GM19463 (cell line): ENCODE data around the gene KBTBD3.
"Not testable (repeated sequence)": the region's sequence is repeated elsewhere in the genome, so short reads cannot be mapped to it uniquely, and the experiment has no call there.

Experiments
- ATAC-seq: cut with Tn5 transposase; IDR thresholded peaks from one replicate; pipeline ENCODE4 v1.9.1; 2021; ENCODE audit warnings: mild to moderate bottlenecking, moderate library complexity; ENCODE audit not compliant: unreplicated experiment

KBTBD3 gene

DNA sequence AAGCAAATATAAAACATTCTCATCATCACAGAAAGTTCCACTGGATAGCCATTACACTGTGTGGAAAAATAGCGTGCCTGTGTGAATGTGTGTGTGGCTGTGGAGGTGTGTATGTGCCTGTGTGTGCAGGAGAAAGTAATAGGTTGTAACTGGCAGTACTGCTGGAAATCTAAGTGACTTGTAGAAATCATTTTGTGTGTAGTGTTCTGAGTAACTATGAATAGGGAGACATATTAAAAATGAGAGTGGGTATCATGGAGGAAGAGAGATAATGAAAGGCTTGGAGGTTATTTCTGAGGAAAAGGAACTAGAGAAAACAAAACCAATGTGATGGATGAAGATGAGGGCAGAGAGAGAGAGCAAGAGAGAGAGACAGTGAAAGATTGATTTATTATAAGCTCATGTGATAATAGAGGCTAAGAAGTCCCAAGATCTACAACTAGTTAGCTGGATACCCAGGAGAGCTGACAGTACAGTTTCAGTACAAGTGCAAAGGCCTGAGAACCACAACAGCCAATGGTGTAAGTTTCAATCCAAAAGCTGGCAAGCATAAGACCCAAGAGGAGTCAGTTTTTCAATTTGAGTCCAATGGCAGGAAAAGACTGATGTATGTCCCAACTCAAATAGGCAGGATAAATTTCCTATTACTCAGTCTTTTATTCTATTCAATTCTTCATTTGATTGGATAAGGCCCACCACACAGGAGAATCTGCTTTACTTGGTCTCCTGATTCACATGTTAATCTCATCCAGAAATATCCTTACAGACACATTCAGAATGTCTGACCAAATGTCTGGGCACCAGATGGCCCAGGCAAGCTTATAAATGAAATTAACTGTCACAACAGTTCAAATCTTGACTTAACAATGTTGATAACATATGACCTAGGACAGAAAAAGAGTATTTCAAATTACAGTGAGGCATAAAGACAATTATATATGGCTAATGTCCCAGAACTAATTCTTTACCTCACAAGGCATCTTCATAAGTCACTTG lies 14.9 kb downstream of the KBTBD3 start:
- ATAC-seq = peak; percentile 42

DNA sequence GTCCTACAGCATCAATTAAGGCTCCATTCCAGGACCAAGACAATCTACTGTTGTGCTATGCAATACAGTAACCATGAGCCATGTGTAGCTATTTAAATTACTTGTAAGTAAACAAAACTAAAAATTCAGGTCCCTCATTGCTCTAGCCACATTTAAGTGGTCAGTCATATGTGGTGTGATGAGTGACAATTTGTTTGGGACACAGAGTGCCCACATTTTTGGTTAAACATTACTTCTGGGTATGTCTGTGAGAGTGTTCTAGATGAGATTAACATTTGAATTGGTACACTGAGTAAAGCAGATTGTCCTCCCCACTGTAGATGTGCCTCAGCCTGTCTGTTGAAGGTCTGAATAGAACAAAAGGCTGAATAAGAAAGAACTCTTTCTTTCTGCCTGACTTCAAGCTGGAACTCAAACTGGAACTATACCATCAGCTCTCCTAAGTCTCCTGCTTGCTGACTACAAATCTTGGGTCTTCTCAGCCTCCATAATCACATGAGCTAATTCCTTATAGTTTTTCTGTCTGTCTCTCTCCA lies 15.8 kb downstream of the KBTBD3 start:
- no peak for ATAC-seq

DNA sequence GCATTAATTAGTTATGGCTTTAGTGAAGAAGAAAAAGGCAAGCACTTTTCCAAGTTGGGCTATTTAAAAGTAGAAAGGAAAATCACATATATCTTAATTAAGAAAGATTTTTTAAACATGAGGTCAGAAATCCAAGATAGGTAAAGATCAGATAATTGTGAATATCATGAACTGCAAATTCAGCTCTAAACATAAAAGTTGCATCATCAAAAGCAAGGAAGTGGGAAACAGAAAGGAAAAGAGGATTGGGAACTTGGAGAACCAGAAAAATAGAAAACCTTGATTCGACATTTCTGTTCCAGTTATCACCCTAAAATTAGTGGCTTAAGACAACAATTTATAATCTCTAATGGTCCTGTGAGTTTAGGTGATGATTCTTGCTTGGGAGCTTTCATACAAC lies 17.5 kb downstream of the KBTBD3 start:
- ATAC-seq = no peak

DNA sequence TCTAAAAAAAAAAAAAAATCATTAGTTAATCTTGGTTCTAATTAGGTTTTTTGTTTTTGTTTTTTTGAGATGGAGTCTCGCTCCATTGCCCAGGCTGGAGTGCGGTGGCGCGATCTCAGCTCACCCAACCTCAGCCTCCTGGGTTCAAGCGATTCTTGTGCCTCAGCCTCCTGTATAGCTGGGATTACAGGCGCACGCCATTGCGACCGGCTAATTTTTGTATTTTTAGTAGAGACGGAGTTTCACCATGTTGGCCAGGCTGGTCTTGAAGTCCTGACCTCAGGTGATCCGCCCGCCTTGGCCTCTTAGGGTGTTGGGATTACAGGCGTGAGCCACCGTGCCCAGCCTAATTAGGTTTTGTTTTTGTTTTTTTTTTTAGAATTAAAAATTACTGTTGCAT lies 18.8 kb downstream of the KBTBD3 start:
- ATAC-seq = not testable (repeated sequence)

DNA sequence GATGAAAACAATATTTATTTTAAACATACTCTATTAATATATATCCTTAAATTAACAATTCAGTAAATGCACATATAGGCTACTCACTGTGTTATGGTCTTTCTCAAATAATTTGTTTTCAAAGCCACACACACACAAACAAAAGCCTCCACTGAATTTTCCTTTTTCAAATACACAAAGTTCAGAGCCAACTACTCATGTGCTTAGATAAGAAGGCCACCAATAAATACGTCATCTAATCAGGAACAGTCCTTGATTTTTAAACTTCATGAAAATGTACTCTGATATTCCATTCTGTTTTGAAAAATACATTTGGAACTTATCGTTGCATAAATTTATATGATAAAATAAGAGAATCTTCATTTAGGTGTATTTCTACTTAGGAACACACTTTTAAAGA lies 26.0 kb downstream of the KBTBD3 start:
- ATAC-seq = no peak

DNA sequence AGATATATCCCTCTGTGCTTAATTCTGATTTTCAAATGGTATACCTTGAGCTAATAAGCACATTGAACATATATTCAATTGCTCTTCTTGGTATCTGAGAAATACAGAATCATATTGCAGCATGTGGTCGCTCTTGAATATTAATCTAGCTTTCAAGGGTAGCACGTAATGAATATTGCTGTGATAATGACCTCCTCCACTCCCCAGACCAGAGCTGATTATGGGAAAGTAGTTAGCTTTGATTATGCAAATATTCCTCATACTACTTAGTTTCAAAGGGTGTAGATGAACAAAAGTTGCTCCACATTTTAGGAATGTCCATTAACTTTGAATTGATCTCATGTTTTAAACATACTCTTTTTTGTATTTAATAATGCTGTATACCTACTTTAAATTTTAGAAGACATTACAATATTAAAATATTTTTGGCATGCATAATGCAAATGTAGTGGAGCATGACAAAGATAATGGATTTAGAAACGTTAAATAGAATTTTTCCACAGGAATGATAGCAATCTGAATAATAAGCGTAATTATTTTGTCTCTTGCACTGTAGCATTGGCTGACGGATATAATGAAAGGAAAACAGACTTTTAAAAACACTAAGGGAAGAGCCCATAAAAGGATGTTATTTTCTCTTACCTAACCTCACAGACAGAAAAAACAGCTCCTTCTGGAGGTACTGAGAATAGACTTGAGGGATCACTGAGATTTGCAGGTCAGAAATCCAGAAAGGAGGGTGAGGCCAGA lies 27.2 kb downstream of the KBTBD3 start:
- no peak for ATAC-seq

DNA sequence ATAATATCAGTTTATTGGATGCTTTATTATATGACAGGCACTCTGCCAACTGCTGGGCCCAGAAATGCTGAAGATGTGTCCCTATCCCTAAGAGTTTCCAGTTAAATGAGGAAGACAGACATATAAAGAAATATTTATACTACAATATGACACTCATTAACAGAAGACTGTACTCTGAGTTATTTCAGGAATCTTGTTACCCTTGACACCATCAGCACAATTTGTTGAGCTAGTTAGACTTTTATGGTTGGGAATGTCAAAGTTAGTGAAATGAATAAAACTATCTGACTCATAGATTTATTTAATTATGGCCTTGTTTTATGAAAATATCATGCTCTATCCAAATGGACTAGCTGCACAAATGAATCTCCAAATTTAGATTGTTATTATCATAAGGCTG lies 29.5 kb downstream of the KBTBD3 start:
- no peak for ATAC-seq

DNA sequence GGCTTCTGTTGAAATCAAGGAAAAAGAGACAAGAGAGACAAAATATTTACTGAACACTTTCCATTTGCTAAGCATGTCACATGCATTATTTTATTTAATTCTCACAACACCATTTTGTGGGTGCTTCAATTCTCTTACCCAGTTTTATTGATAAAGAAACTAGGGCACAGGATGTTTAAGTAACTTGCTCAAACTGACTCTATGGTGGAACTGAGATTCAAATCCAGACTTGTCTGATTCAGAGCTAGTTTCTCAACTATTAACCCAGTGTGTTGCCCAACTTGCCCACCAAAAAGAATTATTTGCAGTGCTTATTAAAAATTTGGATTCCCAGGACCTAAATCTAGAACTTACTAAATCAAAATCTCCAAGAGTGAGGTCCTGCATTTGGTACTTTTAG lies 33.6 kb downstream of the KBTBD3 start:
- no peak for ATAC-seq

DNA sequence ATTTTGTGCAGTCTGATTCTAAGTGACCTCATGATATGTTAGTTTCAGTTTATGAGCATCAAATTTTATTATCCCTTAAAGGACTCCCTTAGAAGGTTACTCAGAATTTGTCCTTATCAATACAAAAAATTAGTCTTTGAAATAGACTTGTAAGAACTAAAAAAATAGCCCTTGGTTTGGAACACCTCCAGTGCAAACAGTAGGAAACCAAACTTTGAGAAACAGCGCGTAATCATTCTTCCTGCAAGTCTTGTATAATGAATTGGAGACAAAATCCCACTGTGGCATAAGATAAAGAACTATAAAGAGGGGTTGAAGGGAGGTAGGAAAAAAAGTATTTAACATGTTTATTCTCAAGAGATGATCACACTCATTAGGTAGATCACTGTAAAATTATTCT lies 44.3 kb downstream of the KBTBD3 start:
- ATAC-seq = no peak

DNA sequence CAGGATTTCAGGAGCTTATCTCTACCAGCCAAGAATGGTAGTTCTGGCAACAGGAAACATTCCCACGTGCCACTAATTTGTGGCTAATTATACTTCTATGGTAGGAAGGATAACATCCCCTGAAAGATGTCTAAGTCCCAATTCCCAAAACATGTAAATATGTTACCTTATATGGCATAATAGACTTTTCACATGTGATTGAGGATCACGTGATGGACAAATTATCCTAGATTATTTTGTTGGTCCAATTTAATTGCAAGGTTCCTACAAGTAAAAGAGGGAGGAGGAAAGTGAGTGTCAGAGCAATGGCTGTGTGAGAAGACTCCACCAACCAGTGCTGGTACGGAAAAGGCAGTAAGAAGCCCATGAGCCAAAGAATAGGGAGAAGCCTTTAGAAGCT lies 45.2 kb downstream of the KBTBD3 start:
- ATAC-seq = no peak

DNA sequence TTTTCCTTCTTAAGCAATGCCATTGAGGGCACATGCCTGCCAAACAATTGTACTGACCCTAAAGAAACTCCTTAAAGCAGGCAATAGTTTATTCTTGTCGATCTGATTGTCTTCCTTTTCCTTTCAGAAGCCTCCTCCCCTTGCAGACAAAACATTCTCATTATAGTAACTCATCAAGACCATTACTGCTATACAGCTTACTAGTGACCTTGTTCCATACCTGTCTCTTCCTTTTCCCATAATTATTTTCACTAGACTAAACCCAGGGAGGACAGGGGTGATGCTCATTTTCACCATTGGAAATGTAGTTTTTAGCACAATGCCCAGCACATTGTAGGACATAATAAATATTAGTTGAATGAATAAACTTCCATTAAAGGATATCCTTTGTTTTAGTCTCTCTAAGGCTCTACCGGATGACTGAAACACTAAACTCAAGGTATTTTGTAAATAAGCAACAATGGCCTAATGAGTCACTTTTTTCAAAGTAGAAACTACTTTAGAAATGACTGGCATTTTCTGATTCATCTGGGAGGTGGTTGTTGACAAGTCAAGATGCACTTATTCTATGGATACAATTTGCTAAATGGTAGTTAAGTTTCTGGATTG lies 45.8 kb downstream of the KBTBD3 start:
- no peak for ATAC-seq

DNA sequence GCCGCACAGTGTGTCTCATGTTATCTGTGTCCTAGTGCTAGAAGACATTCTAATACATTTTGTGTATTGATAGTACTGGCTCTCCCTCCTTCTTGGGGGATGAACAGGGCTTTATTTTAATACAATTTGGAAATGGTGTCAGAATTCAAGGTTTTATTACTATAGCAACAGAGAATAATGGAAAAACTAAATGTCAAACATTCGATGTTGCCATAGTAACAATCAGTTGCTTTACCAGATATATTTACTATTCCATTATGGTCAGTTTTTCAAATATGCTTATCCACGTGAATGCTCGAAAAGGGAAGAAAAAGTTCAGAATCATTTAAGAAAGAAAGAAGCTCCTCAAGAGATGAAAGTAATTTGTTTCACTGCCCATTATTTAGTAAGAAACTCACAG lies 46.5 kb downstream of the KBTBD3 start:
- ATAC-seq = no peak

DNA sequence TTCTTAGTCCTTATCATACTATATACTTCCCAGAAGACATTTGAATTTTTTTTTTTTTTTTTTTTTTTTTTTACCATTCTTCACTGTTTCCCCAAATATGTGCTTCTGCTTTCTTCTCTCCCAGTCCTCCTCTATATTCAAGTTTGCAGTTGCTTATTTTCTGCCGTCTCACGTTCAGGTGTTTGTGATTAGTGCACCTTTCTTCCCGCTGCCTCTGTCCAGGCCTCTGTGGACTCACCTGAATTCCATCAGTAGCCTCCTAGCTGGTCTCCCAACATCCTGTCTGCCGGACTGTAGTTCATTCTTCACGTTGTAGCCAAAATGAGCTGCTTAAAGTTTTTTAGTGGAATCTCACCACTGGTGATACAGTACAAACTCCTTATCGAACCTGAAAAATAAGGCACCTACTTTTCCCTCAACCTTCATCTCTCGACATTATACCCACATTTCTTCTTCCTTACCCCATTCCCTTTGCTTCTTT lies 54.3 kb downstream of the KBTBD3 start:
- ATAC-seq = no peak

DNA sequence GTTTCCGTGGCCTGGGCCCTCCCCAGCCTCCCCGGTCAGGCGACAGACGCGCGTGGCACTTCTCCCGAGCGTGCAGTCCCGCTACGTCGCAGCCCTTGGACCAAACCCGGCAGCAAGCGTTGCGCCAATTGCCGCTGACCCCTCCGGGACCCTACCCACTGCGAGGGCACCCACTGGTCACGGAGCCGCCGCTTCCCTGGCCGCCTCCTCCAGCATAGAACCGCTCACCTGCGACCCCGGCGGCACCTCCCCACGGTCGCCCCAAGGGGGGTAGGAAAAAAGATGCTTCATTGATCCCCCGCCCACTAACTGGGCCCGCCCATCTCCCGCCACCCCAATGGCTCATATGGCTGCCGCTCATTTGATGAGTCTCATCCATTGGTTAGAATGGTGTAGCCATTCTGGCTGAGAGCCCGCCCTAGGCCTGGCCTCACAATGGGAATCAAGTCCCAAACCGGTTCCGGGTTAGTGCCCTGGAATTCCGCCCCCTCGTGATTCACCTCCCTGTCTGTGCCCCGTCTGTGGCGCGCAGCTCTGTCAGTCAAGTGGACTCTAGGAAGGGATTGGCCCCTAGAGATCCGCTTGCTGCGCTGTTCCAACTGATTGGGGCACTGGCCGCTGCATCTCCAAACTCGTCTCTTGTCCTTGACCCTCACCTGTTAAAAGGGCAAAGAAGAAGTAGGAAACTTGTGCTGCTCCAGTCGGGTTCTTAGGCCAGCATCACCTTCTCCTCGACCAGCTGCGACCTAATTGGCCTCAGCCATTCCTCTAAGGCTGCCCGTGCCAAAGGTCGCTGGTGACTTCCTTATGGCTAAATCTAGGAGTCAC lies 55.0 kb downstream of the KBTBD3 start, which contains the start of gene MSANTD4:
Gene MSANTD4, minus strand, starts transcription at position 274 of the 828 bp plus-strand sequence. CDS start 11,323 bp downstream, outside the sequence.
- ATAC-seq = peak; percentile 94

DNA sequence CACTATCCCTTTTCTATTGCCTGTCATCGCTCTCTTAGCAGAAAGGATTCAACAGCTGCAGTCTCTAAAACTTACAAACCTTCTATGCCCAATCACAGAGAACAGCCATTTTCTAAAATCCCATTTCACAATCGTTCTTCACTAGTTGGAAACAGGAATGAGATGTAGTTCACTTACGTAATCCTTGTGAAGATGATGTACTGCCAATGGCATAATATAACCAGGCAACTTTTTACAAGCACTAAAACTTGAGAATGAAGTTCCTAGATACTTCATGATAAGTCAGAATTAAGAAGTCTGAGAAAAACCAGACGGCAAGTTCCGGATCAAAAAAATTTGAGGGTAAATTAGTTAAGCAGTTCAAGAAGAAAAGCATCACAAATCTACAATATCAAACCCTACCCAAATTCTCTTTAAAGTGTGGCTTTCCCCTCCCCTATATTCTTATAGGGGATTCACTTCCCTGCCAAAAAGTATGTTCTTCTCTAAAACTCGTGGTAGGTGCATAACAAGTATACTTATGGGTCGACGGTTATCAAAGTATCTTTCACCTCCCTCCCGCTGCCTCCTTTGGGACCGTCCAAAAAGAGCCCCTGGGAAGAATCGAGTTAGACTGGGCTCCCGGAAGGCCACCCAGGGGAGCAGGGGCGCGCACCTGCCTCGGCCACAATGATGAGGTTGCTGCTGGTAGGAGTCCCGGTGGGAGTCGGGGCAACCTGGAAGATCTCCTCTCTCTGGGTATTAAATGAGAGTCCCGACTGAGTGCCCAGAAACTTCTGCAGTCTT lies 55.8 kb downstream of the KBTBD3 start:
- ATAC-seq = peak; percentile 6

DNA sequence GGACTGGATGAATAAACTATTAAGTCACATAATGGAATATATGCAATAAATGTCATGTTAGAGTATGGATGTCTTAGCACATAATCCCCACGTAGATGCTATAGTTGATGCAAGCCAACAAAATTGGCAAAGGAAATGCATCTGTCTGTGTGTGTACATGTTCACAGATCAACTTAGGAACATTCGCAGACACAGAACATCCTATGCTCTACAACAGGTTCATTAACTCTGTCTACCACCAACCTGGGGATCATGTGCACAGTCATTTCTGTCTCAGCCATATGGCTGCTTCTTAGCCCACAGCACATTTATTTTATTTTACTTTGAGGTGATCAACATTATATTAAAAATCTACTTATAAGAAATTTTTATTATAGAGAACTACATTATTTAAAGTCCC lies 60.1 kb downstream of the KBTBD3 start:
- no peak for ATAC-seq

DNA sequence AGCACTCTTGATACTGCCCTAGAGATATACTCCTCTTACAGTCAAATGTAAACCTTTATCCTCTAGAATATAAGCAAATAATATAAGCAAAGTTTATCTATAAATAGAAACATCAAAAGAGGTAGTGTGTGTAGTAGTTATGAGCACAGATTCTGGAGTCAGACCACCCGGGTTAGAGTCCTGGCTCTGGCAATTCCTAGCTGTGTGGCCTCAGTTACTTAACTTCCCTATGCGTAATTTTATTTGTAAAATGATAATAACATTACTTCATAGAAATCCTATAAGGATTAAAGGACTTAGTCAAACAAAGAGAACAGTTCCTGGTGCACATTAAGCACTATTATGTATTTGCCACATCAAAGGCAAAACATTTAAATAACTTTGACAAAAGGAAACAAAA lies 62.1 kb downstream of the KBTBD3 start:
- no peak for ATAC-seq

DNA sequence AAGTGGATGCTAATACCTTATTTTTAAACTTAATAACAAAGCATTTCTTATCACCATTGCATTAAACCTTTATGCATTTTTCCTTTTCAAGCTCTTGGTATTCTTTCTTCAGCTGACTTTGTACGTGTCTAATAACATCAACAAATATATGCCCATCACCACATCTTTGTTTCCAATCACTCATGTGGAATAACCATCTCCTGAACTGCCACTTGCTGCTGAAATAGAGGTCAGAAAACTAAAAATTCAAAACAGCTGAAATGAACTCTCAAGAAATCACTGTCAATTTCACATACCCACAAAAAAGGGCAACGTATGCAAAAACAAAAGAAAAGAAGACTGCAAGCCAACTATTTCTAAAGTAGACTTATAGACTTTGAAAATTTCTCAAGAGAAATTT lies 62.5 kb downstream of the KBTBD3 start:
- ATAC-seq = no peak

DNA sequence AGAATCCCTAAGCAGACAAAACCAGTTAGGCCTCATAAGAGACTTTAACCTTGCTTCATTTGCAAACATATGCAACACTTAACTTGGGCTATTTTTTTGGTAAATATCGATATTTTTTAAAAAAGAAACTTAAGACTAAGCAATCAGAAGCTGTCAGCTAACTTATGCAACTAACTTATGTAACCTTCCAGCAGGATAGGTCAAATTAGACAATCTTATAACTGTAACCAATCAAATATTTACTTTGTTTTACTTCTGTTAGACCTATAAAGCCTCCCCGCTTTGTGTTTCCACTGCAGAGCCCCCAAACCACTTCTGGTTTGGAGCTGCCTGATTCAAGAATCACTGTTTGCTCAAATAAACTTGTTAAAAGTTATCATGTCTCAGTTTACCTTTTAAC lies 63.1 kb downstream of the KBTBD3 start:
- ATAC-seq = no peak
